ENCODE data around the gene LRP1B. TPM values are rescaled to one million over a fixed set of nuclear protein-coding genes. Genes with fewer than 3 reads are reported as not detected.

The LRP1B gene
- total and polyA plus RNA-seq, 2 donors (not counting 1 experiment from before 2014, with no cell fraction given), result under 0.01 to 0.01 TPM

DNA sequence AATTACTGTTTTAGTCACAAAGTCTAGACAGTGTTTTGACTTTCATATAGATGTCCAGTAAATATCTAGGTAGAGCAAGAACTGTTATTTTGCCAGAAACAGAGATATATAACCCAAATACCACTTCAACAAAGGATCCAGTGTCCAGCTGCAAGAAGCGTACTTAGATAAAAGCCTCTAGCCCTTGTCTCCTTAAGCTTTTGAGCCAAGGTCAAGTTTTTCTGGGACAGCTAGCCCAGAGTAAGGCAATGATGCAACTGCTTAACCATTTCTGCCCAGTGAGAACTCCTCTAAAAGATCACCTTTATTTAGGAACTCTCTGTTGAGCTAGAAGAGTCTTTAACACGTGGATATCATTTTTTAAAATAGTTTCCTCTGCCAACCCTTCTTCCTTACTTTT lies 1925.7 kb downstream of the LRP1B start:
- Histone ChIP-seq H3K9ac (ENCODE audit: insufficient read depth, low read length) (no peak overlapping the region), H3K4me3 (replicated peaks in 1 of 4; ENCODE audit: control extremely low read depth in 1 of 4, insufficient read depth in 1 of 4, low read depth in 3 of 4, low read length in 4 of 4) (no peak overlapping the region), H3K27ac (ENCODE audit: insufficient read depth, low read length) (no peak overlapping the region), H3K27me3 (ENCODE audit: control insufficient read depth, insufficient read depth, low read length) (no peaks in the 10 kb centered on the region), H3K4me1 (ENCODE audit: control insufficient read depth, extremely low read depth, insufficient read depth, low read length) (no peaks in the 10 kb centered on the region), H3K9me3 (ENCODE audit: control insufficient read depth, insufficient read depth, low read depth, low read length) (no peaks in the 10 kb centered on the region), H3K4me2 (ENCODE audit: extremely low read depth, insufficient read depth, low read length) (no peak overlapping the region), H3K79me2 (ENCODE audit: control insufficient read depth, insufficient read depth, low read length) (no peaks in the 10 kb centered on the region), H3K36me3 (ENCODE audit: control insufficient read depth, insufficient read depth, low read length) (no peaks in the 10 kb centered on the region), H4K20me1 (ENCODE audit: control insufficient read depth, extremely low read depth, insufficient read depth, low read length) (no peaks in the 10 kb centered on the region), H2AFZ (ENCODE audit: low read length) (no peak overlapping the region)
- TF ChIP-seq CTCF (conservative IDR thresholded peaks at IDR 0.05 in 1 of 2, IDR thresholded peaks at IDR 0.05 in 1 of 2; ENCODE audit: low read depth in 1 of 2, low read length in 2 of 2) (no peak), EZH2 (IDR thresholded peaks at IDR 0.05; ENCODE audit: low read length, missing control alignments) (no peak)
- DNase-seq (ENCODE audit: low read depth in 2 of 2), result no peak

GRCh38 chr2:140203347-140203746 lies 1927.5 kb downstream of the LRP1B start:
- no peak overlapping the region for H3K4me3 ChIP-seq (replicated peaks in 1 of 4; ENCODE audit: control extremely low read depth in 1 of 4, insufficient read depth in 1 of 4, low read depth in 3 of 4, low read length in 4 of 4)
- H3K4me1 ChIP-seq (ENCODE audit: control insufficient read depth, extremely low read depth, insufficient read depth, low read length), result no peaks in the 10 kb centered on the region
- H2AFZ ChIP-seq (ENCODE audit: low read length), result no peak overlapping the region
- H3K79me2 ChIP-seq (ENCODE audit: control insufficient read depth, insufficient read depth, low read length), result no peaks in the 10 kb centered on the region
- DNase-seq (ENCODE audit: low read depth in 2 of 2), result no peak
- H3K27me3 ChIP-seq (ENCODE audit: control insufficient read depth, insufficient read depth, low read length), result no peaks in the 10 kb centered on the region
- H4K20me1 ChIP-seq (ENCODE audit: control insufficient read depth, extremely low read depth, insufficient read depth, low read length), result no peaks in the 10 kb centered on the region
- TF ChIP-seq EZH2 (IDR thresholded peaks at IDR 0.05; ENCODE audit: low read length, missing control alignments), result no peak
- no peak for TF ChIP-seq CTCF (conservative IDR thresholded peaks at IDR 0.05 in 1 of 2, IDR thresholded peaks at IDR 0.05 in 1 of 2; ENCODE audit: low read depth in 1 of 2, low read length in 2 of 2)
- no peak overlapping the region for H3K27ac ChIP-seq (ENCODE audit: insufficient read depth, low read length)
- no peak overlapping the region for H3K4me2 ChIP-seq (ENCODE audit: extremely low read depth, insufficient read depth, low read length)
- no peaks in the 10 kb centered on the region for H3K36me3 ChIP-seq (ENCODE audit: control insufficient read depth, insufficient read depth, low read length)
- no peak overlapping the region for H3K9ac ChIP-seq (ENCODE audit: insufficient read depth, low read length)
- no peaks in the 10 kb centered on the region for H3K9me3 ChIP-seq (ENCODE audit: control insufficient read depth, insufficient read depth, low read depth, low read length)

DNA sequence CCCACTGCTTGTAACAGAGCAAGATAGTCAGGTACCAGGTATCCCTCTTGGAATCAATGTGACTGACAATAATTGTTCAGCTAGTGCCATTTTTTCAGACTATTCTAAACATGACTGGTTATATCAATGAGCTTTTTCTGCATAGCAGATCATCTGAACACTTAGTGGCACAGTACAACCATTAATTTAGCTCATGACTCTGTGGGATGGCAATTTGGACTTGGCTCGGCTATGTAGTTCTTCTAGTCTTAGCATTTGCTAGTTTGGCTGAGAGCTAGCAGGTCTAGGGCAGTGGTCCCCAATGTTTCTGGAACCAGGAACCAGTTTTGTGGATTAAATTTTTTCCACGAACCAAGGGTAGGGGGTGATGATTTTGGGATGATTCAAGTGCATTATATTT lies 1929.2 kb downstream of the LRP1B start:
- Histone ChIP-seq H3K27ac (ENCODE audit: insufficient read depth, low read length) (no peak overlapping the region), H3K9ac (ENCODE audit: insufficient read depth, low read length) (no peak overlapping the region), H3K79me2 (ENCODE audit: control insufficient read depth, insufficient read depth, low read length) (no peaks in the 10 kb centered on the region), H4K20me1 (ENCODE audit: control insufficient read depth, extremely low read depth, insufficient read depth, low read length) (no peaks in the 10 kb centered on the region), H3K36me3 (ENCODE audit: control insufficient read depth, insufficient read depth, low read length) (no peaks in the 10 kb centered on the region), H3K4me3 (replicated peaks in 1 of 4; ENCODE audit: control extremely low read depth in 1 of 4, insufficient read depth in 1 of 4, low read depth in 3 of 4, low read length in 4 of 4) (no peak overlapping the region), H3K9me3 (ENCODE audit: control insufficient read depth, insufficient read depth, low read depth, low read length) (no peaks in the 10 kb centered on the region), H3K4me2 (ENCODE audit: extremely low read depth, insufficient read depth, low read length) (no peak overlapping the region), H3K4me1 (ENCODE audit: control insufficient read depth, extremely low read depth, insufficient read depth, low read length) (no peaks in the 10 kb centered on the region), H3K27me3 (ENCODE audit: control insufficient read depth, insufficient read depth, low read length) (no peaks in the 10 kb centered on the region), H2AFZ (ENCODE audit: low read length) (no peak overlapping the region)
- TF ChIP-seq CTCF (conservative IDR thresholded peaks at IDR 0.05 in 1 of 2, IDR thresholded peaks at IDR 0.05 in 1 of 2; ENCODE audit: low read depth in 1 of 2, low read length in 2 of 2), result no peak
- no peak for DNase-seq (ENCODE audit: low read depth in 2 of 2)

All from fibroblast of lung (primary cell).